Measurements from ENCODE around the gene URB1.

Gene URB1

DNA sequence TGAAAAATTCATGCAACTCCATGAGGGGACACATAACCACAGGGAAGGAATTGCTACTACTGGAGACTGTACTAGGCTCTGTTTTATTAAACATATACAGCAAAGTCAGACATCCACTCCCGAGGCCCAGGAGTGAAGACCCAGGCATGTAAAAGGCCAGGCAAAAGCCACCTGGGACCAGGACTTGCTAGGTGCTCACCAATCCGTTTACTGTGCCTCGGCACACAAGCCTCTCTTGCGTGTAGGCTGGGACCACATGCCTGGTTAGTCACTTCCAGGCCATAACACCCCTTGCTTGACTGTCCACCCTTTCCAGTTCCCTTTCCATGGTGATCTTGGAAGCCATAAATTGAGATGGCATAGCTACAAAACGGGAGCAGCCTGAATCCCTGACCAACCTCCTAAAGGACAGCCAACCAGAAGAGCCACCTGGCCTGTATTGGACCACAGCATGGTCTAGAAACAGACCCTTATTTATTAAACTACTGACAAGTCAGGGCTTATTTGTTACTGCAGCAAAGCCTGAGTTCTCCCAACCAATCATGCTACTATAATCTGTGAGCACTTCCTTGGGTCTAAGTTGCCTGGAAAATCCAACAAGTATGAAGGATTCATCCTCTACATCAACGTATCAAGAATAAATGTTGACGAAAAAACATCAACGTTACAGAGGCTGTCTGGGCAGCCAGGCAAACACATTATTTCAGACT lies 39.7 kb downstream of the URB1 start:
- no peak overlapping the region for H3K4me3 ChIP-seq (ENCODE audit: low read length, poor library complexity, severe bottlenecking)
- TF ChIP-seq EZH2phosphoT487 (IDR thresholded peaks at IDR 0.05; ENCODE audit: borderline replicate concordance): no peak
- TF ChIP-seq, protein P1, sequence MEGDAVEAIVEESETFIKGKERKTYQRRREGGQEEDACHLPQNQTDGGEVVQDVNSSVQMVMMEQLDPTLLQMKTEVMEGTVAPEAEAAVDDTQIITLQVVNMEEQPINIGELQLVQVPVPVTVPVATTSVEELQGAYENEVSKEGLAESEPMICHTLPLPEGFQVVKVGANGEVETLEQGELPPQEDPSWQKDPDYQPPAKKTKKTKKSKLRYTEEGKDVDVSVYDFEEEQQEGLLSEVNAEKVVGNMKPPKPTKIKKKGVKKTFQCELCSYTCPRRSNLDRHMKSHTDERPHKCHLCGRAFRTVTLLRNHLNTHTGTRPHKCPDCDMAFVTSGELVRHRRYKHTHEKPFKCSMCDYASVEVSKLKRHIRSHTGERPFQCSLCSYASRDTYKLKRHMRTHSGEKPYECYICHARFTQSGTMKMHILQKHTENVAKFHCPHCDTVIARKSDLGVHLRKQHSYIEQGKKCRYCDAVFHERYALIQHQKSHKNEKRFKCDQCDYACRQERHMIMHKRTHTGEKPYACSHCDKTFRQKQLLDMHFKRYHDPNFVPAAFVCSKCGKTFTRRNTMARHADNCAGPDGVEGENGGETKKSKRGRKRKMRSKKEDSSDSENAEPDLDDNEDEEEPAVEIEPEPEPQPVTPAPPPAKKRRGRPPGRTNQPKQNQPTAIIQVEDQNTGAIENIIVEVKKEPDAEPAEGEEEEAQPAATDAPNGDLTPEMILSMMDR (conservative IDR thresholded peaks at IDR 0.05; ENCODE audit: low read length): no peak
- no peak overlapping the region for H3K9ac ChIP-seq (ENCODE audit: low read depth, low read length, poor library complexity, severe bottlenecking)
- H3F3A ChIP-seq (ENCODE audit: low read depth): no peaks in the 10 kb centered on the region
- no peaks in the 10 kb centered on the region for H3K79me2 ChIP-seq (ENCODE audit: insufficient read depth, low read length)
- H3K27me3 ChIP-seq (ENCODE audit: insufficient read depth, low read length, poor library complexity, severe bottlenecking): no peaks in the 10 kb centered on the region
- H3K36me3 ChIP-seq (ENCODE audit: insufficient read depth, low read length): peaks cover 14% of the 10 kb centered on the region; the same call in 1 of the 2 replicates
- H3K4me2 ChIP-seq (ENCODE audit: low read depth, low read length, poor library complexity, severe bottlenecking): no peak overlapping the region
- H3K9me3 ChIP-seq (ENCODE audit: insufficient read depth, low read depth, low read length): no peaks in the 10 kb centered on the region
- no peak overlapping the region for H2AFZ ChIP-seq (ENCODE audit: low read length)
- no peaks in the 10 kb centered on the region for H3K9me2 ChIP-seq (replicated peaks; ENCODE audit: low read depth, low read length)
- H3K4me1 ChIP-seq (ENCODE audit: insufficient read depth, low read length, poor library complexity, severe bottlenecking): no peaks in the 10 kb centered on the region
- H4K20me1 ChIP-seq (ENCODE audit: insufficient read depth, low read length, poor library complexity, severe bottlenecking): no peaks in the 10 kb centered on the region

DNA sequence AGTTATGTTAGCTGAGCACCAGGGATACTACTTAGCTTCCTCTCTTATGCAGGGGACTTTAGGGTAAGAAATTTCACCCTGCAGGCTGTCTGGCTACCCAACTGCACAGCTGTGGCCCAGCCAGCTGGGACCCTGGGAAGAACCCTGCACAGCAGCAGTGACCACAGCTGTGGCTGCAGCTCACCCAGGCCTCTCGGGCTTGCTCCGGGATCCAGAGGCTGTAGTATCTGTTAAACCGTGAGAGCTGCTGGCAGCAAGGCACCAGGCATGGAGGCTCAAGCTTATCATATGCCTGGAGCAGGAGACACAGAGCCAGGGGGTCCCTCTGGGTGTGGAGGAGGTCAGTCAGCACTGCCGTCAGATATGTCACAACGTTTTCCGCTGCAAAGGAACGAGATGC lies 40.3 kb downstream of the URB1 start:
- Histone ChIP-seq H4K20me1 (ENCODE audit: insufficient read depth, low read length, poor library complexity, severe bottlenecking) (no peaks in the 10 kb centered on the region), H3K27me3 (ENCODE audit: insufficient read depth, low read length, poor library complexity, severe bottlenecking) (no peaks in the 10 kb centered on the region), H2AFZ (ENCODE audit: low read length) (no peak overlapping the region), H3F3A (ENCODE audit: low read depth) (no peaks in the 10 kb centered on the region), H3K9ac (ENCODE audit: low read depth, low read length, poor library complexity, severe bottlenecking) (no peak overlapping the region), H3K4me3 (ENCODE audit: low read length, poor library complexity, severe bottlenecking) (no peak overlapping the region), H3K4me1 (ENCODE audit: insufficient read depth, low read length, poor library complexity, severe bottlenecking) (no peaks in the 10 kb centered on the region), H3K9me3 (ENCODE audit: insufficient read depth, low read depth, low read length) (no peaks in the 10 kb centered on the region), H3K36me3 (ENCODE audit: insufficient read depth, low read length) (peaks cover 21% of the 10 kb centered on the region; the same call in 1 of the 2 replicates), H3K79me2 (ENCODE audit: insufficient read depth, low read length) (no peaks in the 10 kb centered on the region), H3K4me2 (ENCODE audit: low read depth, low read length, poor library complexity, severe bottlenecking) (no peak overlapping the region), H3K9me2 (replicated peaks; ENCODE audit: low read depth, low read length) (no peaks in the 10 kb centered on the region)
- TF ChIP-seq, protein P1 (conservative IDR thresholded peaks at IDR 0.05; ENCODE audit: low read length): no peak
- TF ChIP-seq EZH2phosphoT487 (IDR thresholded peaks at IDR 0.05; ENCODE audit: borderline replicate concordance): no peak

DNA sequence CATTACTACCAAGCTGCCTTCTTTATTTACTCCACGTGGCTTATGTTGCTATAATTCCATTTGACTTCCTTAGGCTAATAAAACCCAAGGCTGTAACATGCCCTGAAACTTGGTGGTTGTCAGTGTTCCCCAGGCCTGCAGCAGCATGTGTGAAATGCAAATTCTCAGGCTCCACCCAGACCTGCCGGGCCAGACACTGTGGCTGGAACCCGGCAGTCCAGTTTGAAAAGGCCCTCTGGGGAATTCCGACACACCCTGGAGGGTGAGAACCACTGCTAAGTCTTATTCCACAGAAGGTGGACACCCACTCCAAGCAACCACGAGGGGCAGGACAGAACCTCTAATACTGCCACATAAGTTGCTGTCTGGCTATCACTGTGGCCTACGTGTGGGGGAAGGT lies 41.4 kb downstream of the URB1 start:
- Histone ChIP-seq H3K27me3 (ENCODE audit: insufficient read depth, low read length, poor library complexity, severe bottlenecking) (no peaks in the 10 kb centered on the region), H3K9me3 (ENCODE audit: insufficient read depth, low read depth, low read length) (no peaks in the 10 kb centered on the region), H3F3A (ENCODE audit: low read depth) (no peaks in the 10 kb centered on the region), H3K4me1 (ENCODE audit: insufficient read depth, low read length, poor library complexity, severe bottlenecking) (no peaks in the 10 kb centered on the region), H3K9ac (ENCODE audit: low read depth, low read length, poor library complexity, severe bottlenecking) (no peak overlapping the region), H3K36me3 (ENCODE audit: insufficient read depth, low read length) (peaks cover 15% of the 10 kb centered on the region; the same call in 1 of the 2 replicates), H3K9me2 (replicated peaks; ENCODE audit: low read depth, low read length) (no peaks in the 10 kb centered on the region), H3K4me2 (ENCODE audit: low read depth, low read length, poor library complexity, severe bottlenecking) (no peak overlapping the region), H2AFZ (ENCODE audit: low read length) (no peak overlapping the region), H4K20me1 (ENCODE audit: insufficient read depth, low read length, poor library complexity, severe bottlenecking) (no peaks in the 10 kb centered on the region), H3K4me3 (ENCODE audit: low read length, poor library complexity, severe bottlenecking) (no peak overlapping the region), H3K79me2 (ENCODE audit: insufficient read depth, low read length) (no peaks in the 10 kb centered on the region)
- TF ChIP-seq, protein P1 (conservative IDR thresholded peaks at IDR 0.05; ENCODE audit: low read length): no peak
- TF ChIP-seq EZH2phosphoT487 (IDR thresholded peaks at IDR 0.05; ENCODE audit: borderline replicate concordance): no peak

Measured in Loucy (cell line).